HG02943 (cell line): ENCODE measurements around the gene CD248.

Experiments
- ATAC-seq: cut with Tn5 transposase; IDR thresholded peaks from one replicate; pipeline ENCODE4 v1.9.1; 2021; ENCODE audit warnings: mild to moderate bottlenecking, low read depth, moderate library complexity; ENCODE audit not compliant: unreplicated experiment

CD248 gene

DNA sequence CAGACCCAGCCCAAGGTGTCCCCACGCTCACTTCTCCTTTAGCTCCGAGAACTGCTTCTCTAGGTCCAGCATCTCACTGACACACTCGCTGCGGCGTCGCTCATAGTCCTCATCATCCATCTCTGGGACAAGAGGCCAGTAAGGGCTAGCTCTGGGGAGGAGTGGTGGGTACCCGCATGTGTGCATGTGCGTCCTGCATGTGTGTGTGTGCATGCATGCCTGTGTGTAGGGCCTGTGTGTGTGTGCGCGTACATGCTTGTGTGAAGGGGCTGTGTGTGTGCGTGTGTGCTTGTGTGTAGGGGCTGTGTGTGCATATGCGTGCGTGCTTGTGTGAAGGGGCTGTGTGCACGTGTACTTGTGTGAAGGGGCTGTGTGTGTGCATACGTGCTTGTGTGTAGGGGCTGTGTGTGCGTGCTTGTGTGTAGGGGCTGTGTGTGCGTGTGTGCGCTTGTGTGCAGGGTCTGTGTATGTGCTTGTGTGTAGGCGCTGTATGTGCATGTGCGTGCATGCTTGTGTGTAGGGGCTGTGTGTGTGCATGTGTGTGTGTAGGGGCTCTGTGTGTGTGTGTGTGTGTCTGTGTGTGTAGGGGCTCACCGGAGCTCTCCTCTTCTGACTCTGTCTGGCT lies 24.8 kb upstream of the CD248 start:
- no peak for ATAC-seq

DNA sequence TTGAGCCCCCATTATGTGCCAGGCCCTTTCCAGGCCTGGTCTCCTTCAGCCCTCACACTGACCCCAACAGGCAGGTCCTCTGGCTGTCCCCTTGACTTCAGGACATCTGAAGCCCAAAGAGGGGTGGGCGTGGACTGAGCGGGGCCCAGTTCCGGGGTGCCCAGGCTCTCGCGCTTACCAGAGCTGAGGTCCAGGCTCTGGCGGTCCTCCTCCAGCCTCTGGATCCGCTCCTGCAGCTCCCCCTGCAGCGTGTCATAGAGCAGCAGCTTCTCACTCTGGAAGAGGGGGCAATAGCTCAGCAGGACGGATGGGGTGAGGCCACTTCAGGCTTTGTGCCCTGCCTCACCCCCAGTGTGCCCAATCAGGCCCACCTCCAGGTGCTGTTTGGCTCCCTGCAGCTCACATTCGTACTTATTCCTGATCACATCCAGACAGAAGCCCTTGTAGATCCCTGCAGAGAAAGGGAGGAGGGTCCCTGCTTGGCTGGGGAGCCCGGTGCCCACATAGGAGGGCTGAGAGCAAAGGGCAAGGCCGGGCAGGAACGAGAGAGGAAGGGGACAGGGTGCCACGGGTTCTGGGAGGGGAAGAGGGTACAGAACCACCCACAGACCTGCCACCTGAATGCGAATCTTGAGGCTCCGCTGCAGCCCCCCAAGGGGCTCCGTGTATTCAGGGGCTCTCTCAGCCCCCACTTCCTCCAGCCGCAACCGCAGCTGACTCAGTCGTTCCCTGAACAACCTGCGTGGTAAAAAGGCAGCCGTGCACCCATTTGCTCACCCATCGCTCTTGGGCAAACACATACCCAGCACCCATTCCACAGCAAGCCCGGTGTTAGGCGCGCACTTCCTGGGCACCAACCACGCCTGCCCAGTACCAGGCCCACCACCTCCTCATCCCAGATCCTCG lies 24.0 kb upstream of the CD248 start:
- ATAC-seq, result no peak

DNA sequence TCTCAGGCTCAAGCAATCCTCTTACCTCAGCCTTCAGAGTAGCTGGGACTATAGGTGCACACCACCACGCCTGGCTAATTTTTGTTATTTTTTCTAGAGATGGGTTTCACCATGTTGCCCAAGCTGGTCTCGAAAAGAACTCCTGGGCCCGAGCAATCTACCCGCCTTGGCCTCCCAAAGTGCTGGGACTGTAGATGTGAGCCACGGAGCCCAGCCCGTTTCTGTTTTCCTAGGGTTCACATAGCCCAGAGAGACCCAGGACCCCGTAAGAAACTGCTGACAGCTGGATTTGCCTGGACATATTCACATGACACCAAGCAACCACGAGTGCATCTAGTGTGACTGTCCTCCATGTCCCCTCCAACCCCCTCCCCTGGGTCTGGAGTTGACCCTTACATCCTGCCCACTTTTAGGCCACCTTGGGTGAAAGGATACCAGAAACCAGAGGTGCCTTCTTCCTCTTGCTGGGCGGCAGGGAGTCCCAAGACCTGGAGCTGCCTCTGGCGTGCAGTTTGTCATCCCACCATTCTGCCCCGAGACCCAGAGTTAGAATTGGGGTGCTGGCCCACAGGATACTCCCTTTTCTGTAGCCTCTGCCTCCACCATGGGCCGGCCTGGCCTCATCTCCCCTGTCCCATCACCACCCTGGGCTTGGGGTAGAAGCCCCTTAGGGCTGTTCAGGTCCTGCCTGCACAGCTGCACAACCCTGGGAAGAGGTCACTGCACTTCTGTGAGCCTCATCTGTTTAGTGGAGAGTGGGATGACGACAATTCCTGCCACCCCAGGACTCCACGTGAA lies 23.0 kb upstream of the CD248 start:
- ATAC-seq, result no peak

DNA sequence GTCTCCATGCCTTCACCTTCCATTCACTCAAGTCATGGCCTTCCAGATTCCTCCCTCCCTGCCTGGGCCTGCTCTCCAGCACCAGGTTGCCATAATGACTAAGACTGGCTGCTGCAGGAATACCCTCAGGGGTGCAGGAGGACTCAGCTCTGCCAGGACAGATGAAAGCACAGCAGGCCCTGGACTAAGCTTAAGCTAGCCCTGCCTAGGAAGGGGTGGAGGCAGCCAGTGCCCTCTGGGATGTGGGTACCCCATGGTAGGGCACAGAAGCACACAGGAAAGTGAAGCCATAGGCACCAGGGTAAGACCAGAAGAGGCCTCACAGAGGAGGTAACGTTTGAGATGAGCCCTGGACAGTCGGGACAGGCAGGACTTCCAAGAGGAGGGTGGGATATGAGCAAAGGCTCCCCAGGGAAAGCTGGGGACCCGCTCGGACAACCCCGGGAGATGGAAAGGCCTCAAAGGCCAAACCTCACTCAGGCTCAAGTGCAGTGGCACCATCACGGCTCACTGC lies 22.4 kb upstream of the CD248 start:
- ATAC-seq, result no peak

DNA sequence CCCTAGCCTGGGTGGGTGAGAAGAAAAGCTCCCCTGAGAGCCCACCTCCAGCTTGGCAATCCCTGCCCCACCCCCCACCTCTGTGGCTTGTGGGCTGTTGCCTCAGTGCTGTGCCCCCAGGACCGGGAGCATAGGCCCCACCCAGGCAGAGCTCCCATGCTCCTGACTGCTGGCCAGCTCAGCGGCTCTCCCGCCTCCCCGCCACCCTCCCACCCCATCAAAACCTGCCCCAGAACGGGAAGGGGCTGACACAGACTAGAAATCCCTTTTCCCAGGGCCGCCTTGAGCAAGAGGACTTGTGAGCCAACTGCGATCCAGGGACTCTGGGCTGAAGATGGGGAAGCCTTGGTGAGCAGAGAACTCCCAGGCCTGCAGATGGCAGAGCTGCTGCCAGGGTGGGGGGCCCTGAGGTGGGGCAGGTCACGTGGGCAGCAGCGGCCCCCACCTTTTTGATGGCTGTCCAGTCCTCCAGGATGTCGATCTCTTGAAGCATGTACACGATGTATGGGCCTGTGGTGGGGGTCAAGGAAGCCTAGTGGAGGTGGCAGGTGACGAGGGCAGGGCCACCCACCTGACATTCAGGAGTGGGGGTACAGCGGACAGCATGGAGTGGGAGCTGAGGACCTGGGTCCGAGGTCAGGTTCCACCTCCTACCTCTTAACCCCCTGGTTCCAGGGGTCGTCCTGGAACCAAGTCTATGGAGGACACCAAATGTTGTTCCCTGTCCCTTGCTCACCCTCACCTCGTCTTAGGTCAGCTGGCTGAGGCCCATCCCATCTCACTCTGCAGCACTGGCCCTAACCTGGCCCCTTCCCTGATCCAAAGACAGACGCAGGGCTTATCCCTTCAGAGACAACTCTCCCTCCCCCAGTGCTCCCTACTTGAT lies 21.7 kb upstream of the CD248 start:
- no peak for ATAC-seq

DNA sequence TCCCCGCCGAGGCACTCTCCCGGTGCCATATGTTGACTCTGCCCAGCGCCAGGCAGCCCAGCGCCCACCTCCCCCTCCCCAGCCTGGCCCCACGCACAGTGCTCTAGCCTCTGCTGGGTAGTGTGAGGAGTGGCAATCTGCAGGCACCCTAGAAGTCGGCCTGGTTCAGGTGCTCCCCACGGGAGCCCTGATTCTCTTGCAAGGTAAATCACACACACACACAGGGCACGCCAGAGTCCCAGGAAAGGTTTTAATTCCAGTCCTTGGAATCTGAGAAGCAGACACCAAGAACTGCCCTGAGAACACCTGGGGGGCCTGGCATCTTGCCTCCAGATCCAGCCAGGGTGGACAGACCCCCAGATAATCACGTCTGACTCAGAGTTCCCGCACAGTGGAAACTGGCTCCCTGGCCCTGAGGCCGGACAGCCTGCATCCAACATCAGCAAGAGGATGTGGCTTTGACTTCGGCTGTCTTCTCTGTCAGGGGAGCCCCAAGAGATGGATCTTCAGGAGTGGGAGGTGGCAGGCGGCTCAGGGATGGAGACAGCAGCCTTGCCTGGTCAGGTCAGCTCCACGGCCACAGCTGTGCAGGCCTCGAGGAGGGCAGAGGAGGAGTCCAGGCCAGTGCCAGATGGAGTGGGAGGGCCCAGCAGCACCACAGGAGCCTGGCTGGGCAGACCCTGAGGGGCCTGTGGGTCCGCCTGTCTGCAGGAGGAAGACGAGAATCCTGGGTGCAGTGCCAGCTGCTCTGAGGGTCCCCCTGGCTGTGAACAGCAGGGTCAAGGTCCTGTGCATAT lies 20.5 kb upstream of the CD248 start:
- ATAC-seq, result no peak

DNA sequence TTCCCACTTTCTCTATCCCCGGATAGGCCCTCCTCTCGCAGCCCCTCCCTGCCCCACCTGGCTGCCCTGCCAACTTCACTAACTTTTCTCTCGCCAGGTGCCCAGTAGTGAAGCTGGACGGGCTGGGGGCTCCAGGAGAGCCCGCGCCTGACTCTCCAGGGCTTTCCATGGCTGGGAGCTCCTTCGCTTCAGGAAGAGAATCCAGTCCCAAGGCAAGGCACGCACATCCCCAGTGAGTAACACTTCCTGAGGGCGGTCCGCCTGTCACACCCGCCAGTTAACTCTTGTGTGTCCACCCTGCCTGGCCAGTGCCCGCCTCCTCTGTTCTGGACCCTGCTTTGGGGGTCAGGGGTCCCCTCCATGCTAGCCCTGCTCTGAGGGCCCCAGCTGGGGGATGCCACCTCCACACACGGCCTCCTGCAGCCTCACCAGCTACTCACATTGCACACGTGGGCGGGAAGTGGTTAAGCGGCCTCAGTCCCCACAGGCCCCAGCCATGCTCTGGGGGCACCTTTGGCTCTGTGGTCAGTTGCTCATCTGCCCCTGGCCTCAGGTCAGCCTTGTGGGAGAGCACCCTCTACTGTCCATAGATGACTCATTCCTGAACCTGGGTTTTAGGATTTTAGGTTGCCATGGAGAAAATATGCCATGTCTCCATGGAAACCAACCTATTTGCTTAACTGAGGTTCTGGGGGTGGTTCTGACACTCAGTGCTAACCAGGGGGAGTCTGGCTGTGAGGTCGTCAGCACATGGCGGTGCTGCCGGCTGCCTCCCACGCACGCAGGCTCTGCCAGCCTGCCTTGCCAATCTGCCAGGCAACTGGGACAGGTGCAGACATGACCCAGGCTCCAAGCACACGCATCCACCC lies 19.6 kb upstream of the CD248 start, which contains the start of gene RIN1:
Gene RIN1, minus strand, starts transcription at position 201 of the 869 bp plus-strand sequence. Its CDS starts 32 bp downstream, at position 169.
- no peak for ATAC-seq

DNA sequence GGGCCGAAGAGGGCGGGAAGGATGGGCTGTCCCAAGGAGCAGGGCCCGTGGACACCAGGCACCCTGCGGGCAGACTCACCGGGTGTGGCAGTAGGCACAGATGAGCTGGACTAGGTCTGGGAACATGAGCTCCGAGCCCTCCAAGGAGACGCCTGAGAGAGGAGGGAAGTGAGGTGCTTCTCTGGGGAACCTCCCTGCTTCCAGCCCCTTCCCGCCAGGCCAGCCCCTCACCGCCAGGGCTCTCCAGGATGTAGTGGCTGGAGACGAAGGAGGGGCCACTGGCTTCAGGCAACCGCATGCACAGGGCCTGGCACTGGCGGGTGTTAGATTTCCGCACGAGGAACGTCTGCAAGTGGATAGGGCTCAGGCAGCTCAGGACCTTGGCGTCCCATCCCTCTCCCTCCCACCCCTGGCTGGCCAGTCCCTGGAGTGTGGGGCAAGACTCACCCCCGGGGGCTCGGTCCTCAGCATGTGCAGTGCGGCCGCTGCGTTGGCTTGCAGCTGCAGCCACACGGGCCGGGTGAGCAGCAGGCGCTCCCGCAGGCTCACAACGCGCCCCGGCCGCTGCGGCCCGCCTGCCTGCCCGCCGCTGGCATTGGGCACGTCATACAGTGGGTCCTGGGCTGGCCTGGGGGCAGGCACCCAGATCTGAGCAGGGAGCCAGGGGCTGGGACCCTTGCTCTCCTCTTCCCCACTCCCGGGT lies 18.8 kb upstream of the CD248 start:
- no peak for ATAC-seq

DNA sequence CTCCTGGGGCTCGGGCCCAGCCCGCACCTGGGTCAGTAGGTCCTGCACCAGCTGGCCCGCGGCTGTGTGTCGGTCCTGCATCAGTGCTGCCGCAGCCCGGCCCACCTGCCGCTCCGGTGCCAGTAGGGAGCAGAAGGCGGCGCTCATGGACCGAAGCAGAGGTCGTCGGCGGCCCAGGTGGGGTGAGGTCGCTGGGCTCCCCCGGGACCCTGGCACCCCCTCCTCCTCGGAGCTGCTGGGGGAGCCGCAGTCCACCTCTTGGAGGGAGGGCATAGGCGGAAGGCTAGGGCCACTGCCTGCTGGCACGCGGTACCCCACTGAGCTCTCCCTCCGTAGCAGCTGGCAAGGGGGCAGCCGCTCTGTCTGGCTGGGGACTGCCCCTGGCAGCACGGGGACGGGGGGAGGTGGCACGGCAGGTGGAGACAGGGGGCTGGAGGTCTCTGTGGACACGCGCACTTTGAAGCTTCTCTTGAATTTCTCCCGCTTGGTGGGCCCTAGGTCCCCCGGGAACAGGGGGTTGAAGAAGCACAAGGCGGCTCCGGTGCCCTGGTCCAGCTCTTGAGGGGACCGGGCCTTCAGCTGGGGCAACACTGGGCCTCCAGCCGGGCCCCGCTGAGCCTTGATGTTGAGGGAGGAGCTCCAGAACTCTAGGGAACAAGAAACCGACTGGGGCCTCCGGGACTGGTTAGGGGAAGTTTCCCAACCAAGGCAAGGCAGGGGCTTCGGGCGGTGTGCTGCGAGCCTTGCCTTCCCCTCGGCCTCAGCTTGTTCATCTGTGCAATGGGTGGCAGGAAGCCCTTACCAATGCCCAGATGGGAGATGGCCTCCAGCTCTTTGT lies 18.0 kb upstream of the CD248 start:
- ATAC-seq, result no peak

DNA sequence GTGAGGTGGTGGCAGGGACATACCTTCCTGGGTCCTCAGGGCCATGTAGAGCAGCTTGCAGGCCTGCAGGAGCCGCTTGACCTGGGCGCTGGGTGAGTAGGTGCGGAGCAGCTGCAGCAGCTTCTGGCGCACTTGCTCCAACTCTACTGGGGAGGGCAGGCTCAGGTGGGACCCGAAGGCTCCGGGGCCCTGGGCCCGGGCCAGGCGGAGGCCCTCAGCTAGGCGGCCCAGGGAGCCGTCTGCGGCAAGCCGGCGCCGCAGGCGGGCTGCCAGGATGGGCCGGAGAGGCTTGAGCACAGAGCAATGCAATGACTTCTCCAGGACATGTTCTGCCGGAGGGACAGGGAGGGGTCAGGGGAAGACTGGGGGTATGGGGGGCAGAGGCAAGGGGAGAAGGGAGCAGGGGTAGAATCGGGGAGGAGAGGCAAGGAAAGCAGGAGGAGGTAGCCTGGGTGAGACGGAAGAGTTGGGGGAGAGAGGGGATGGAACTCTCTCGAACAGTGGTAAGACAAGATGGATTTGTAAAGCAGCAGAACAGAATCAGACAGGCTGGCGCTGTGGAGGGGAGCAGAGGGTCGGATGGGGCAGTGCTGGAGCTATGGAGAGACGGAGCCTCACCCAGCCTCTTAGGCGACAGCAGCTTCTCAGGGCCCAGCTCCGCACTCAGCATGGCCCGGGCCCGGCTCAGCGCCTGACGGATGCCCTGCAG lies 17.2 kb upstream of the CD248 start:
- no peak for ATAC-seq

DNA sequence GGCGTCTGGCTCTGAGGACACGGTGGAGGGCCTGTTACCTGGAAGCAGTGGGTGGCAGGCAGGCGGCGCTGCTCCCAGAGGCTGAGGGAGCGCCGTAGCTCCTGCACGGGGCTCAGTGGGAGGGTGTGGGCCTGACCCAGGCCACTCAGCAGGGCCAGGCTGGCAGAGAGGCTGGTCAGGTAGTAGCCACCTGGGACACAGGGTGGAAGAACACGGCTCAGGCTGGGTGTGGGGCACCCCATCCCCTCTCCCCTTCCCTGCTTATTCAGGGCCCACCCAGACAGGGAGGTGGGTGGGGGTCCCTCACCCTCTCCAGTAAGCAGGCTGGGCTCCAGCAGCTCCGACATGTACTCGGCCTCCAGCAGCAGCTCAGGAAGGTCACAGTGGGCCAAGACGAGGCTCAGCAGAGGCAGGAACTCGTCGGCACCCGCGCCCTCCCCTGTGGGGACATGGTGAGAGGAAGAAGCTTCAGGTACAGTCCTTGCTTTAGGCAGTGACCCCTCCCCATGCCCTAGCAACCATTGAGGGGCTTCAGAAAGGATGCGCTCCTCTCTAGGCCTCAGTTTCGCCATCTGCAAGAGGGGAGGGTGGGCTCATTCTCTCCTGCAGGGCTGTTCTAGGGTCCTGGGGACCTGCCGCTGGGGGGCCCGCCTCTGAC lies 16.5 kb upstream of the CD248 start:
- ATAC-seq, result no peak

DNA sequence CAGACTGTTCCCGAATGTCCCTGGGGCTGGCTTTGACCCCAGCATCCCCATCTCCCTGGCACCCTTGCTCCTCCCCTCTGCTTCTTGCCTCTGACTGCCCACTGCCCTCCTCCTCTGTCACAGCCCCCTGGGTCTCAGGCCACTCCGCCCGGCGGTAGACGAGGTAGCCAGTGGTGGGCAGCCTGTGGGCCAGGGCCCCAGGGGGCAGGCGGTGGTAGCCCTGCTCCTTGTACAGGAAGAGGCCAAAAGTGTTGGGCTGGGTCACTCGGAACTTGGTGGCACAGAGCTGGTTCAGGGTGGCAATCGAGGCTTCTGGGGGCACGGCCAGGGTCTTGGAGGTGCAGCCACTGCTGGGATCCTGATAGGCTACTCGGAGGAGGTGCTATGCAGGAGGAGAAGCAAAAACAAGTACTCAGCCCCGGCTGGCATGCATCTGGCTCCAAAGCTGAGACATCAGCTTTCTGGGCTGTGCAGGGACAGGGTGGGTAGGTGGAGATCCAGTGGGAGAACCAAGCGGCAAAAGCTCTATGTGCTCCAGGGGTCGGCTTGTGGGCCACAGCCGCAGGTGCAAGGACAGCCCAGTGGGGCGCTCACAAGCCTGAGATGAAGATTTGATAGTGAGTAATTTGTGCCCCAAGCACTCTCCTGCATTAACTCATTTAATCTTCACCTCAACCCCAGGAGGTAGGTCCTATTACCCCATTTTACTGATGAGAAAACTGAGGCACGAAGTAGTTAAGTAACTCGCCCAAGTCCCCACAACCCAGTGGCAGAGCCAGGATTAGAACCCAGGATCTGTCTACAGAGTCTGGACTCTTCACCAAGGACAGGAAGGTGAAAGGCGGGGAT lies 15.8 kb upstream of the CD248 start:
- no peak for ATAC-seq

DNA sequence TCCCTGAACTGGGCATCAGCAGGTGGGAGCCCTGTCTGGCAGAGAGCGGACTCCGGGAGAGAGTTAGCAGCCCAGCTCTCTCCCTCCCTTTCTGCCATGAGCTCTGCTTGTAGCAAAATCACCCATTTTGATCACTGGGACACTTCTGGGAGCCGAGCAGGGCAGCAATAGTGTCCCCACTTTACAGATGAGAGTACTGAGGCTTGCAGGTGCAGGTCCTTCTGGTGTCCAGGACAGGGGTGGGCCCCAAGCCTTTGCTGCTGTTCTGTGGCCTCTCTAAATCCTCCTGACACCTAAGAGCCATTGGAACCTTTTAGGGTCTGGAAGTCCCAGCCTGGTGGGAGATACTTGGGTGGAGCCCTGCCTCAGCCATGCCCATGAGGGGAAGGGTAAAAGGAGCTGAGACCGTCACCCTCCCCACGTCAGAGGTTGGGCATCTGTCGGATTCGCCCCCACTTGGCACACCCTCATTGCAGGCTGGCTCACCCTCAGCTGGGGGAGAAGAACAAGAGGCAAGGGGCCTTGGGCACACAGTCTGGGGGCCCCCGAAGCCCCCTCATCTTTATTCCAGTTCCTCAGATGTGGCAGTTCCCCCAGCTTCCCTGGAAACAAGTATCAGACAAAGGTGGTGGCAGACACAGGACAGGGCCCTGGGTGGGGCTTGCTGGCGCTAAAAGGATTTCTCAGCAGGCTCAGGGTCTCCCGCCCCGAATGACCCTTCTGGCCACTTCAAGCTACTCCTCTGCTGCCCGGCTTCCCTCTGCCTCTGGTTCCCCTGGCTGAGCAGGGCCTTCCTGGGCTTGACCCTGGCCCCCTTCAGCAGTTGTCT lies 14.9 kb upstream of the CD248 start:
- no peak for ATAC-seq

DNA sequence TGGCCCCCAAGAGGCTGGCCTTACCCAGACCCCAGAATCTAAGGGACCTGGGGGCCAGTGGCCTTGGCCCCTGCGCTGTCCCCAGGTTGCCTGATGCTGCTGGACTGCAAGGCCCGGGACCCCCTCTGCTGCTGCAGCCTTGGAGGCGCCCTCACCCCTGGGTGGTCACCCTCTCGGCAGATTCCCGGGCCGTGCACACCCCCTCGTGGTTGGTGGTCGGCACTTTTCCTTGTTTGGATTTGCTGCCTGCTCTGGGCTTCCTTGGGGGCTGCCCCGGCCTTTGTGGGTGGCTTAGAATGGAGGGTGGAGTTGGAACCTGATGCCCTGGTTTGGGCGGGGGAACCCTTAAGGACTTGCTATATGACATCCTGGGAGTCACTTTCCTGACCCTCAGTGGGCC lies 14.1 kb upstream of the CD248 start:
- no peak for ATAC-seq
